Lung (tissue), 12 donors: ENCODE results near the gene KIRREL1. TPM values are rescaled to one million over a fixed set of nuclear protein-coding genes. Genes with fewer than 3 reads are reported as not detected.

ENCODE experiments used
- ATAC-seq: fragments of 200-7000 bp; cut with Tn5 transposase; one replicate; pipeline ENCODE4 v1.9.1; 2020; ENCODE audit warnings: moderate number of reproducible peaks; ENCODE audit not compliant: insufficient read depth, low FRiP score
- DNase-seq, 3 donors: peaks; one replicate each; pipeline ENCODE4 v3.0.0-alpha.2; 2013 to 2017
- H3K27ac ChIP-seq, 2 donors: one replicate each; pipeline ENCODE4 v1.5.1; 2013; ENCODE audit warnings: mild to moderate bottlenecking in 2 of 2, moderate library complexity in 2 of 2, control low read depth in 1 of 2, inconsistent platforms in 1 of 2, low read depth in 1 of 2, low read length in 1 of 2
- H3K27me3 ChIP-seq, 3 donors: one replicate each; pipeline ENCODE4 v1.5.1; 2013; ENCODE audit warnings: low read length in 2 of 3; ENCODE audit not compliant: control insufficient read depth in 3 of 3, insufficient read depth in 3 of 3
- H3K36me3 ChIP-seq, 4 donors: one replicate each; pipeline ENCODE4 v1.5.1; 2013; ENCODE audit warnings: low read length in 4 of 4, mild to moderate bottlenecking in 1 of 4, moderate library complexity in 1 of 4; ENCODE audit not compliant: control insufficient read depth in 4 of 4, insufficient read depth in 4 of 4
- H3K4me1 ChIP-seq, 5 donors: one replicate each; pipeline ENCODE4 v1.5.1; 2013; ENCODE audit warnings: low read length in 5 of 5, mild to moderate bottlenecking in 2 of 5, moderate library complexity in 1 of 5; ENCODE audit not compliant: control insufficient read depth in 5 of 5, insufficient read depth in 5 of 5
- H3K4me3 ChIP-seq: one replicate; pipeline ENCODE4 v1.5.1; 2013; ENCODE audit warnings: mild to moderate bottlenecking, control low read depth, moderate library complexity
- H3K9ac ChIP-seq, 2 donors: one replicate each; pipeline ENCODE4 v1.5.1; 2013; ENCODE audit warnings: low read length in 2 of 2, control low read depth in 1 of 2; ENCODE audit not compliant: insufficient read depth in 1 of 2
- H3K9me3 ChIP-seq, 4 donors: one replicate each; pipeline ENCODE4 v1.5.1; 2013; ENCODE audit warnings: low read length in 3 of 4, mild to moderate bottlenecking in 1 of 4, moderate library complexity in 1 of 4; ENCODE audit not compliant: control insufficient read depth in 4 of 4, insufficient read depth in 3 of 4
- CTCF ChIP-seq: IDR thresholded peaks from 2 replicates; pipeline ENCODE4 v1.5.1; 2012; ENCODE audit warnings: mild to moderate bottlenecking; ENCODE audit errors: control extremely low read depth, extremely low read depth
- WGBS, 2 donors: extraction: QIAGEN DNeasy Blood & Tissue Kit; methylation state at CpG; one replicate each; pipeline ENCODE4 v1.1.7; 2013; 5-methylcytosine and 5-hydroxymethylcytosine counted together
- polyA plus RNA-seq, 2 donors: library from polyadenylated mRNA; stranded (reverse); fragments of 200-250 nt; gene quantifications; one replicate each; pipeline ENCODE4 v1.2.1, GENCODE V29; 2013
- total RNA-seq, 2 donors: library from RNA; depleted of rRNA in 1 of 2; stranded (reverse); fragments of >200 nt in 1 of 2; gene quantifications; one replicate each; pipeline ENCODE4 v1.2.1, GENCODE V29; 2014 to 2021
- donor health status: control.
- donor health status: control.
- donor health status: Bipolar disorder and iron deficiency.
- donor health status: healthy.
- donor health status: DM: yes; HTN: yes; CAD: no.

The KIRREL1 gene
- total and polyA plus RNA-seq, 4 donors = 7.5 to 41.8 (median 26.5) TPM

GRCh38 chr1:158062174-158062573 lies 68.7 kb downstream of the KIRREL1 start:
- Histone ChIP-seq H3K9ac (no peak overlapping the region), H3K36me3 (peaks cover 0 to 6% (median 1%) of the 10 kb centered on the region in 4 donors), H3K9me3 (no peaks in the 10 kb centered on the region), H3K4me1 (peaks cover 0 to 48% (median 15%) of the 10 kb centered on the region in 5 donors), H3K27me3 (no peaks in the 10 kb centered on the region), H3K4me3 (no peak overlapping the region), H3K27ac (no peak overlapping the region)
- ATAC-seq = no peak
- WGBS, 2 donors = 93 to 94% methylated on average over 7 of the region's 7 CpGs
- TF ChIP-seq CTCF = no peak
- DNase-seq = no peak

GRCh38 chr1:158067662-158068061 lies 74.2 kb downstream of the KIRREL1 start:
- no peak overlapping the region for H3K27ac ChIP-seq
- no peak for TF ChIP-seq CTCF
- WGBS, 2 donors = 76 to 85% methylated on average over 6 of the region's 6 CpGs
- H3K9me3 ChIP-seq = no peaks in the 10 kb centered on the region
- no peak overlapping the region for H3K9ac ChIP-seq
- H3K4me1 ChIP-seq = peaks cover 0 to 40% (median 7%) of the 10 kb centered on the region in 5 donors
- no peak overlapping the region for H3K4me3 ChIP-seq
- DNase-seq (no peak), ATAC-seq (no peak)
- H3K36me3 ChIP-seq = peaks cover 0 to 6% (median 0%) of the 10 kb centered on the region in 4 donors
- H3K27me3 ChIP-seq = no peaks in the 10 kb centered on the region

- Histone ChIP-seq H3K27me3 (no peaks in the 10 kb centered on the region), H3K9me3 (no peaks in the 10 kb centered on the region), H3K27ac (no peak overlapping the region), H3K4me1 (peaks cover 0 to 40% (median 7%) of the 10 kb centered on the region in 5 donors), H3K4me3 (no peak overlapping the region), H3K36me3 (peaks cover 0 to 2% (median 0%) of the 10 kb centered on the region in 4 donors), H3K9ac (no peak overlapping the region)
- 67 to 84% methylated on average over 12 of the region's 12 CpGs for WGBS, 2 donors
- DNase-seq (no peak), ATAC-seq (no peak)
- no peak for TF ChIP-seq CTCF
Measured at GRCh38 chr1:158068918-158069317, 75.5 kb downstream of the KIRREL1 start.

- Histone ChIP-seq H3K9me3 (no peaks in the 10 kb centered on the region), H3K27me3 (no peaks in the 10 kb centered on the region), H3K36me3 (peaks cover 0 to 3% (median 1%) of the 10 kb centered on the region in 4 donors), H3K27ac (no peak overlapping the region), H3K9ac (no peak overlapping the region), H3K4me1 (peaks cover 0 to 33% (median 12%) of the 10 kb centered on the region in 5 donors), H3K4me3 (no peak overlapping the region)
- 67 to 79% methylated on average over 14 of the region's 14 CpGs for WGBS, 2 donors
- no peak for ATAC-seq
- TF ChIP-seq CTCF = no peak
- peak in 1 of 3 donors; percentile 34 for DNase-seq
Measured at GRCh38 chr1:158071138-158071537, 77.7 kb downstream of the KIRREL1 start.
